Endothelial cell (in vitro differentiated cells): Measurements from ENCODE around the gene RDM1. TPM values are rescaled to one million over a fixed set of nuclear protein-coding genes. Genes with fewer than 3 reads are reported as not detected.
A peak's percentile ranks its signal among the peaks of the same experiment; 100 is the strongest.
"Not testable (repeated sequence)": the region's sequence is repeated elsewhere in the genome, so short reads cannot be mapped to it uniquely, and the experiment has no call there.

Source experiments
- DNase-seq: peaks from one replicate; pipeline ENCODE4 v3.0.0; 2021; ENCODE audit warnings: low spot score
- H3K27ac Mint-ChIP-seq: one replicate; pipeline ENCODE4 v1.8.0; 2021; ENCODE audit warnings: mixed read lengths, inconsistent platforms; ENCODE audit not compliant: unreplicated experiment
- H3K27me3 Mint-ChIP-seq: one replicate; pipeline ENCODE4 v1.8.0; 2021; ENCODE audit warnings: mild to moderate bottlenecking, moderate library complexity, mixed read lengths, inconsistent platforms; ENCODE audit not compliant: unreplicated experiment
- H3K36me3 Mint-ChIP-seq: one replicate; pipeline ENCODE4 v1.8.0; 2021; ENCODE audit warnings: mild to moderate bottlenecking, low read depth, mixed read lengths, inconsistent platforms; ENCODE audit not compliant: unreplicated experiment
- H3K4me1 Mint-ChIP-seq: one replicate; pipeline ENCODE4 v1.8.0; 2021; ENCODE audit warnings: mild to moderate bottlenecking, mixed read lengths, inconsistent platforms; ENCODE audit not compliant: unreplicated experiment
- H3K4me3 Mint-ChIP-seq: one replicate; pipeline ENCODE4 v1.8.0; 2021; ENCODE audit warnings: mild to moderate bottlenecking, mixed read lengths, inconsistent platforms; ENCODE audit not compliant: unreplicated experiment
- H3K9me3 Mint-ChIP-seq: one replicate; pipeline ENCODE4 v1.8.0; 2021; ENCODE audit warnings: mixed read lengths, inconsistent platforms; ENCODE audit not compliant: unreplicated experiment
- CTCF ChIP-seq: fragments of 200-600 bp; sonication (generic); IDR thresholded peaks from one replicate; pipeline ENCODE4 v1.5.0; 2021; ENCODE audit warnings: antibody characterized with exemption; ENCODE audit not compliant: unreplicated experiment
- total RNA-seq: library from RNA; stranded (reverse); fragmentation: NEBNext Ultra II Directional; extraction: Animal tissue kit (Norgen Biotek cat#: 25700); gene quantifications from one replicate; pipeline ENCODE4 v1.2.1, GENCODE V29; 2021; ENCODE audit not compliant: unreplicated experiment

The RDM1 gene
- total RNA-seq, 1 donor from 2014 or later: 0.67 TPM

- Mint-ChIP-seq H3K36me3 (no peaks in the 10 kb centered on the region), H3K4me3 (no peak overlapping the region), H3K4me1 (no peaks in the 10 kb centered on the region), H3K27ac (no peak overlapping the region), H3K9me3 (no peaks in the 10 kb centered on the region), H3K27me3 (peaks cover 2% of the 10 kb centered on the region)
- TF ChIP-seq CTCF: peak; percentile 60
- peak; percentile 68 for DNase-seq
Observed at GRCh38 chr17:35947156-35947585, 16.6 kb upstream of the RDM1 start.

- H3K27me3 Mint-ChIP-seq: peaks cover 2% of the 10 kb centered on the region
- no peak for TF ChIP-seq CTCF
- H3K36me3 Mint-ChIP-seq: no peaks in the 10 kb centered on the region
- no peak overlapping the region for H3K4me3 Mint-ChIP-seq
- H3K4me1 Mint-ChIP-seq: no peaks in the 10 kb centered on the region
- no peaks in the 10 kb centered on the region for H3K9me3 Mint-ChIP-seq
- H3K27ac Mint-ChIP-seq: no peak overlapping the region
- no peak for DNase-seq
Observed at GRCh38 chr17:35944151-35944550, 13.6 kb upstream of the RDM1 start.

DNA sequence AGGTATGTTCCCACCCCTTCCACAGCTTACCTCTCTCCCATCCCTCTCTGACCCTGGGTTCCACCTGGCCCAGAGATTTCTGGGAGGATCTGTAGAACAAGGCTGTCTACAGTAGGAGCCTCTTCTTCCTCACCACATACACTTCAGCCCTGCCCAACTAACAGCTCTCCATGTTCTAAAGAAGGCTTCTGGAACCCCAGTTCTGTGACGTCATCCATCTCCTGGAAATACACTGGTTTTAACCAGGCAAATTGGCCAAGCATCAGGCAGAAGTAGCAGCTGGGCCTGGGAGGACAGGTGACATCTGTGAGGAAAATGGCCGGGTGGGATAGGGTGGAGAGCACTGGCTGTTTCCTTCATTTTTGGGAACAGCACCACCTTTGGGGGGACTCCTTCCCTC lies 13.0 kb upstream of the RDM1 start, which contains the start of gene LYZL6:
Gene LYZL6, minus strand, starts transcription at position 177 of the 400 bp plus-strand sequence. CDS start 4,357 bp downstream, outside the sequence.
- TF ChIP-seq CTCF: no peak
- DNase-seq: no peak
- no peaks in the 10 kb centered on the region for H3K4me1 Mint-ChIP-seq
- no peak within 1 kb of the TSS for H3K4me3 Mint-ChIP-seq
- H3K27me3 Mint-ChIP-seq: no peaks in the 10 kb centered on the region
- H3K36me3 Mint-ChIP-seq: no peaks in the 10 kb centered on the region
- no peaks in the 10 kb centered on the region for H3K9me3 Mint-ChIP-seq
- no peak within 1 kb of the TSS for H3K27ac Mint-ChIP-seq

DNA sequence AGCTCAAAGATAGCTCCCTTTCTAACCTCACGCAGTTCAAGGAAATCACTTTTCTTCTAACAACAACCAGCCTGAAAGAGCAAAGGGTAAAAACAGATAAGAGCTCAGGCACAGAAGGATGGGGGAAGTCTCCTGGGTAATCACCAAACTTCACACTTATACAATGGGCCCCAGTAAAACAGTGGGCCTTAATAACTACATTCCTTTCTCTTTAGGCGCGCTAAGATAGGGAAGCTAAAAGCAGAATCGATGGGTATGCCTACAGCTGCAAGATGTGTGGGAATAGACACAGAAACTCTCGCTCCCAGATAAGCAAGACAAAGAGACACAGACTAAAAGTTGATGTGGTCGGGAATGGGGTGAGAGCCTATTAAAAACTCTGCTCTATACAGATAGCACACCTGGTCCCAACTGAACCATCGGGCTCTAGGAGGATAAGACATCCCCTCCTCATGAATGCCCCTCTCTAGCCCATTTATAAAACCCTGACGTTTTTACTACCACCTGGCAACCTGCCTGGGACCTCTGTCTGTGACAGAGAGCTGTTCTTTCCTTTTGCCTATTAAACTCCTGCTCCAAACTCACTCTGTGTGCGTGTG lies 12.1 kb upstream of the RDM1 start:
- Mint-ChIP-seq H3K27me3 (no peaks in the 10 kb centered on the region), H3K4me1 (no peaks in the 10 kb centered on the region), H3K27ac (no peak overlapping the region), H3K4me3 (no peak overlapping the region), H3K9me3 (no peaks in the 10 kb centered on the region), H3K36me3 (no peaks in the 10 kb centered on the region)
- TF ChIP-seq CTCF: no peak
- DNase-seq: no peak

GRCh38 chr17:35938492-35938891 lies 7.9 kb upstream of the RDM1 start:
- H3K36me3 Mint-ChIP-seq, H3K4me3 Mint-ChIP-seq, H3K27ac Mint-ChIP-seq, H3K4me1 Mint-ChIP-seq, H3K27me3 Mint-ChIP-seq, H3K9me3 Mint-ChIP-seq, DNase-seq: not testable (repeated sequence)
